ENCODE results near the gene GCNT1.
"Not testable (repeated sequence)": the region's sequence is repeated elsewhere in the genome, so short reads cannot be mapped to it uniquely, and the experiment has no call there.

Gene GCNT1

GRCh38 chr9:76493496-76493895, 34.5 kb downstream of the GCNT1 start:
- not testable (repeated sequence) for DNase-seq

- DNase-seq, result no peak
Measured at GRCh38 chr9:76500061-76500460, 41.1 kb downstream of the GCNT1 start.

GRCh38 chr9:76502746-76503145, 43.8 kb downstream of the GCNT1 start:
- no peak for DNase-seq

GRCh38 chr9:76510041-76510440, 51.1 kb downstream of the GCNT1 start:
- DNase-seq, result no peak

GRCh38 chr9:76510446-76510845, 51.5 kb downstream of the GCNT1 start:
- no peak for DNase-seq

GRCh38 chr9:76512826-76513225, 53.8 kb downstream of the GCNT1 start:
- DNase-seq, result no peak

GRCh38 chr9:76516350-76516749, 57.4 kb downstream of the GCNT1 start:
- DNase-seq, result no peak

GRCh38 chr9:76516871-76517270, 57.9 kb downstream of the GCNT1 start:
- DNase-seq, result no peak

- no peak for DNase-seq
Measured at GRCh38 chr9:76519075-76519835, 60.3 kb downstream of the GCNT1 start.

- DNase-seq, result no peak
Measured at GRCh38 chr9:76521244-76521681, 62.3 kb downstream of the GCNT1 start.

- no peak for DNase-seq
Measured at GRCh38 chr9:76521906-76522305, 62.9 kb downstream of the GCNT1 start.

- DNase-seq, result not testable (repeated sequence)
Measured at GRCh38 chr9:76523617-76524200, 64.7 kb downstream of the GCNT1 start.

- no peak for DNase-seq
Measured at GRCh38 chr9:76525196-76525595, 66.2 kb downstream of the GCNT1 start.

GRCh38 chr9:76526026-76526425, 67.0 kb downstream of the GCNT1 start:
- no peak for DNase-seq

GRCh38 chr9:76528056-76528455, 69.1 kb downstream of the GCNT1 start:
- no peak for DNase-seq

GRCh38 chr9:76528642-76529190, 69.7 kb downstream of the GCNT1 start:
- no peak for DNase-seq

- DNase-seq, result no peak
Measured at GRCh38 chr9:76529653-76530052, 70.7 kb downstream of the GCNT1 start.

- no peak for DNase-seq
Measured at GRCh38 chr9:76530458-76531110, 71.6 kb downstream of the GCNT1 start.

GRCh38 chr9:76531231-76531780, 72.3 kb downstream of the GCNT1 start:
- DNase-seq, result no peak

GRCh38 chr9:76532877-76533276, 73.9 kb downstream of the GCNT1 start:
- DNase-seq, result not testable (repeated sequence)

- DNase-seq, result no peak
Measured at GRCh38 chr9:76534026-76534425, 75.0 kb downstream of the GCNT1 start.

GRCh38 chr9:76537150-76537646, 78.2 kb downstream of the GCNT1 start:
- DNase-seq, result no peak

GRCh38 chr9:76539180-76539579, 80.2 kb downstream of the GCNT1 start:
- DNase-seq, result no peak
